PC-9 (cell line): ENCODE data around the gene PSME3IP1. TPM values are rescaled to one million over a fixed set of nuclear protein-coding genes. Genes with fewer than 3 reads are reported as not detected.
"Not testable (repeated sequence)": the region's sequence is repeated elsewhere in the genome, so short reads cannot be mapped to it uniquely, and the experiment has no call there.

Experiments
- BruUV-seq: library from RNA; stranded (reverse); fragments of 400-500 nt; replicated peaks from 2 replicates; lab custom pipeline; 2021; lab: Mats Ljungman, UMichigan
- CTCF ChIA-PET: fragments of 300-600 bp; sonication (Branson Sonifier 250); formaldehyde crosslinking; loops from one replicate; lab custom pipeline; 2022; ENCODE audit warnings: antibody characterized with exemption; lab: Charles Lee
- POLR2A ChIA-PET: fragments of 300-600 bp; sonication (Branson Sonifier 250); formaldehyde crosslinking; loops from one replicate; lab custom pipeline; 2022; ENCODE audit warnings: antibody characterized with exemption; ENCODE audit not compliant: unreplicated experiment; lab: Charles Lee
- DNase-seq, 2 experiments: peaks; one replicate each; pipeline versions ENCODE4 v3.0.0 to v3.0.0-alpha.2; 2015 to 2022; ENCODE audit warnings: mixed read lengths in 1 of 2
- H2AFZ ChIP-seq: fragments of 200-600 bp; sonication (generic); 2 replicates; pipeline ENCODE4 v1.8.1; 2017; ENCODE audit warnings: antibody characterized with exemption
- H3F3A ChIP-seq: fragments of 200-600 bp; sonication (generic); 2 replicates; pipeline ENCODE4 v1.8.1; 2017; ENCODE audit warnings: antibody characterized with exemption, mild to moderate bottlenecking, low read depth; ENCODE audit not compliant: insufficient read depth
- H3K27ac ChIP-seq: fragments of 200-600 bp; sonication (generic); 2 replicates; pipeline ENCODE4 v1.6.1; 2016; ENCODE audit warnings: mixed run types
- H3K27me3 ChIP-seq: fragments of 200-600 bp; sonication (generic); 2 replicates; pipeline ENCODE4 v1.6.1; 2016; ENCODE audit warnings: low read depth, mixed run types; ENCODE audit not compliant: insufficient read depth
- H3K36me3 ChIP-seq: fragments of 200-600 bp; sonication (generic); 2 replicates; pipeline ENCODE4 v1.6.1; 2016; ENCODE audit warnings: low read depth, mixed run types
- H3K4me1 ChIP-seq: fragments of 200-600 bp; sonication (generic); replicated peaks from 2 replicates; pipeline ENCODE4 v1.6.1; 2016; ENCODE audit warnings: mixed run types; ENCODE audit not compliant: insufficient read depth
- H3K4me2 ChIP-seq: fragments of 200-600 bp; sonication (generic); 2 replicates; pipeline ENCODE4 v1.6.1; 2017; ENCODE audit warnings: mixed run types
- H3K4me3 ChIP-seq: fragments of 200-600 bp; sonication (generic); 2 replicates; pipeline ENCODE4 v1.6.1; 2016; ENCODE audit warnings: mixed run types
- H3K79me2 ChIP-seq: fragments of 200-600 bp; sonication (generic); 2 replicates; pipeline ENCODE4 v1.6.1; 2017; ENCODE audit warnings: low read depth, mixed run types
- H3K9me2 ChIP-seq: fragments of 200-600 bp; sonication (generic); 2 replicates; pipeline ENCODE4 v1.8.1; 2017; ENCODE audit warnings: mild to moderate bottlenecking; ENCODE audit not compliant: insufficient read depth
- H3K9me3 ChIP-seq: fragments of 200-600 bp; sonication (generic); 2 replicates; pipeline ENCODE4 v1.8.1; 2016; ENCODE audit warnings: low read depth; ENCODE audit not compliant: insufficient read depth
- H4K20me1 ChIP-seq: fragments of 200-600 bp; sonication (generic); 2 replicates; pipeline ENCODE4 v1.8.1; 2017; ENCODE audit not compliant: insufficient read depth
- CTCF ChIP-seq: fragments of 200-600 bp; sonication (generic); conservative IDR thresholded peaks from 2 replicates; pipeline ENCODE4 v1.6.1; 2017; ENCODE audit warnings: mixed run types, antibody characterized with exemption, mild to moderate bottlenecking, moderate library complexity
- EZH2 ChIP-seq: fragments of 200-600 bp; sonication (generic); IDR thresholded peaks from 2 replicates; pipeline ENCODE4 v1.8.0; 2017; ENCODE audit warnings: antibody characterized with exemption, low read depth
- intact Hi-C: fragments of 100-400 bp; cut with micrococcal nuclease; formaldehyde crosslinking; loops from one replicate; pipeline ENCODE4 v1.10.0; 2022; ENCODE audit not compliant: unreplicated experiment
- total RNA-seq: library from RNA; stranded (reverse); gene quantifications from 2 replicates; pipeline ENCODE4 v1.2.3, GENCODE V29; 2021

Gene PSME3IP1
- total RNA-seq, 1 experiment from 2014 or later, result 121 TPM

DNA sequence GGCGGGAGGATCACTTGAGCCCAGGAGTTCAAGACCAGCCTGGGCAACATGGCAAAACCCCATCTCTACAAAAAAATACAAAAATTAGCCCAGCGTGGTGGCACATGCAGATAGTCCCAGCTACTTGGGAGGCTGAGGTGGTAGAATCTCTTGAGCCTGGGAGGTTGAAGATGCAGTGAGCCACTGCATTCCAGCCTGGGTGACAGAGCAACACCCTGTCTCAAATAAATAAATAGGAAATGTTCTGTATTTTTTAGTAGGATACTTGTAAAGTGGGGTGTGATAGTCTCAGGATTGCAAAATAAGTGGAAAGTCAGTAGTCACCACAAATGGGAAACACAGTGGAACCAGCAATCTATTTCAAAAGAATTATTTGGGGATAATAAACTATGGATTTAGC, 4.3 kb upstream of the PSME3IP1 start:
- intact Hi-C loops, result no loop called here
- Histone ChIP-seq H3K27ac (peak overlapping the region; percentile 41; the same call in 1 of the 2 replicates), H3K4me2 (no peak overlapping the region), H2AFZ (no peak overlapping the region), H3K27me3 (no peaks in the 10 kb centered on the region), H3F3A (peaks cover 40% of the 10 kb centered on the region), H3K9me2 (no peaks in the 10 kb centered on the region), H3K36me3 (no peaks in the 10 kb centered on the region), H3K4me1 (peaks cover 67% of the 10 kb centered on the region), H3K4me3 (no peak overlapping the region), H4K20me1 (no peaks in the 10 kb centered on the region), H3K9me3 (no peaks in the 10 kb centered on the region), H3K79me2 (peaks cover 88% of the 10 kb centered on the region)
- no TSS peak for BruUV-seq
- TF ChIP-seq EZH2 (no peak), CTCF (no peak)
- ChIA-PET POLR2A (interaction anchor here (0.6 kb wide), 1 partner anchor 9 kb away, joined by 4 read pairs; no protein-coding TSS in a partner anchor), CTCF (no interaction called here)
- DNase-seq, result no peak

DNA sequence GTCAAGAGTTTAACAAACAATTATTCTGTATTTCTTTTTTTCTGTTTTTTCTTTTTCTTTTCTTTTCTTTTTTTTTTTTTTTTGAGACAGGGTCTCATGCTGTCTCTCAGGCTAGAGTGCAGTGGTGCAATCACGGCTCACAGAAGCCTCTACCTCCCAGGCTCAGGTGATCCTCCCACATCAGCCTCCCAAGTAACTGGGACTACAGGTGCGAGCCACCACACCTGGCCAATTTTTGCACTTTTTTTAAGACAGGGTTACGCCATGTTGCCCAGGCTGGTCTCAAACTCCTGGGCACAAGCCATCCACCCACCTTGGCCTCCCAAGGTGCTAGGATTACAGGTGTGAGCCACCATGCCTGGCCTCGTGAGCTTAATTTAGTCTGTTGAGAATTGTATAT, 3.7 kb upstream of the PSME3IP1 start:
- DNase-seq, H4K20me1 ChIP-seq, H2AFZ ChIP-seq, H3K9me2 ChIP-seq, H3K27ac ChIP-seq, BruUV-seq, H3K27me3 ChIP-seq, POLR2A ChIA-PET, H3K4me3 ChIP-seq, H3K36me3 ChIP-seq, H3K4me2 ChIP-seq, CTCF ChIA-PET, H3K9me3 ChIP-seq: not testable (repeated sequence)
- Histone ChIP-seq H3F3A (peaks cover 34% of the 10 kb centered on the region), H3K4me1 (peaks cover 64% of the 10 kb centered on the region), H3K79me2 (peaks cover 90% of the 10 kb centered on the region)
- intact Hi-C loops, result loop anchor here (5.0 kb wide), 1 partner anchor 228 kb away; no protein-coding TSS in a partner anchor

DNA sequence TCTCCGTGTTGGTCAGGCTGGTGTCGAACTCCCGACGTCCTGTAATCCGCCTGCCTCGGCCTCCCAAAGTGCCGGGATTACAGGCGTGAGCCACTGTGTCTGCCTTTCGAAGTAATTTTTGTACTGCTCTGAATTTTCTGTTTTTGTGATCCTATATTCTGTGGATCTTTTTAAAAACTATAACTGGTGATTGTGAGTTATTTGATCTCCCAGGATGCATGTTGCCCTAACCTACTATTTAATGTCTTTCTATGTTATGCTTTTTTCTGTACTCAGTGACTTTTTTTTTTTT, 2.8 kb upstream of the PSME3IP1 start:
- intact Hi-C loops, result loop anchor here (5.0 kb wide), 1 partner anchor 229 kb away; no protein-coding TSS in a partner anchor
- H3K9me2 ChIP-seq, result no peaks in the 10 kb centered on the region
- no peaks in the 10 kb centered on the region; the same call in 1 of the 2 replicates for H4K20me1 ChIP-seq

DNA sequence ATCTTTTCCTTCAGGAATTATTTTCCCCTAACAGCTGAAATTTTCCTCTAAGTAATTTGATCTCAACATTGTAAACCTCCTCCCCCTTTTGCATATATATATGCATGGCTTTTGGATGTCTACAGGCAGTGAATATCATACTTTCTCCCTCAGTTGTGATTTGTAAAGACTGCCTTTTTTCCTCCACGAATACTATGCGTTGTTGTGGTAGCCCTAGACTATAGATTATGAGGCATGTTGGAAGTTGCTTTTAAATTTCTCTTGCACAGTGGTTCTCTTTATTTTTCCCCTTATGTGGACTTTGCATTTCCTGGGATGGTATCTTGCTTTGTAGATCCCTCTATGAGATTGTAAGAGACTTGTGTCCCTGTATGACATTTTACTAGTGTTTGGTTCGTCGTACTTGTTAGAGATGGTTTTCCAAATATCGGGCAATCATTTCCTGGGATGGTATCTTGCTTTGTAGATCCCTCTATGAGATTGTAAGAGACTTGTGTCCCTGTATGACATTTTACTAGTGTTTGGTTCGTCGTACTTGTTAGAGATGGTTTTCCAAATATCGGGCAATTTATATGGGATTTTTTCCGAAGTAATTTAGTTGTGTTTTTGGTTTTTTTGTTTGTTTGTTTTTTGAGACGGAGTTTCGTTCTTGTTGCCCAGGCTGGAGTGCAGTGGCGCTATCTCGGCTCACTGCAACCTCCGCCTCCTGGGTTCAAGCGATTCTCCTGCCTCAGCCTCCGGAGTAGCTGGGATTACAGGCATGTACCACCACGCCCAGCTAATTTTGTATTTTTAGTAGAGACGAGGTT, 2.3 kb upstream of the PSME3IP1 start:
- DNase-seq, BruUV-seq: not testable (repeated sequence)
- POLR2A ChIA-PET, result interaction anchor here (0.6 kb wide), 1 partner anchor 1122 kb away, joined by 9 read pairs; no protein-coding TSS in a partner anchor

More for the DNA sequence above, 2.8 kb upstream of the PSME3IP1 start:
- H3K4me2 ChIP-seq, result 0 out of 2 replicates have a peak overlapping the region, but pooled peaks have one; percentile 96
- no peak overlapping the region for H3K4me3 ChIP-seq
- H3K4me1 ChIP-seq, result peaks cover 64% of the 10 kb centered on the region
- no peak overlapping the region for H3K27ac ChIP-seq
- CTCF ChIA-PET, result no interaction called here
- H3K79me2 ChIP-seq, result peaks cover 96% of the 10 kb centered on the region
- POLR2A ChIA-PET, result no interaction called here
- no peaks in the 10 kb centered on the region for H3K9me3 ChIP-seq
- TF ChIP-seq CTCF (no peak), EZH2 (no peak)
- BruUV-seq, result no TSS peak
- peaks cover 26% of the 10 kb centered on the region for H3F3A ChIP-seq
- H3K27me3 ChIP-seq, result no peaks in the 10 kb centered on the region
- no peaks in the 10 kb centered on the region for H3K36me3 ChIP-seq
- no peak overlapping the region for H2AFZ ChIP-seq
- no peak for DNase-seq

More for the DNA sequence above, 2.3 kb upstream of the PSME3IP1 start:
- H4K20me1 ChIP-seq, H3K27me3 ChIP-seq, H3K9me3 ChIP-seq, H3K36me3 ChIP-seq, H2AFZ ChIP-seq, H3K9me2 ChIP-seq, H3K27ac ChIP-seq: not testable (repeated sequence)
- Histone ChIP-seq H3F3A (peaks cover 23% of the 10 kb centered on the region; the same call in 1 of the 2 replicates), H3K4me3 (peak overlapping the region; percentile 75), H3K4me1 (peaks cover 61% of the 10 kb centered on the region), H3K4me2 (peak overlapping the region; percentile 96), H3K79me2 (peaks cover 96% of the 10 kb centered on the region)
- CTCF ChIA-PET, result interaction anchor here (0.5 to 0.9 kb wide), 2 partner anchors 56 to 95 kb away, joined by 3 to 4 read pairs; no protein-coding TSS in a partner anchor
- intact Hi-C loops, result loop anchor here (5.0 kb wide), 1 partner anchor 229 kb away; no protein-coding TSS in a partner anchor
